Colon (tissue), 2 donors: ENCODE results near the gene MED9.
"Not testable (repeated sequence)": the region's sequence is repeated elsewhere in the genome, so short reads cannot be mapped to it uniquely, and the experiment has no call there.

ENCODE experiments used
- FAIRE-seq: peaks from 2 replicates; lab custom pipeline; 2012; peaks lifted over from hg19 to GRCh38; lab: Jason Lieb, UNC
- donor health status: control.
- donor health status: control.

MED9 gene

DNA sequence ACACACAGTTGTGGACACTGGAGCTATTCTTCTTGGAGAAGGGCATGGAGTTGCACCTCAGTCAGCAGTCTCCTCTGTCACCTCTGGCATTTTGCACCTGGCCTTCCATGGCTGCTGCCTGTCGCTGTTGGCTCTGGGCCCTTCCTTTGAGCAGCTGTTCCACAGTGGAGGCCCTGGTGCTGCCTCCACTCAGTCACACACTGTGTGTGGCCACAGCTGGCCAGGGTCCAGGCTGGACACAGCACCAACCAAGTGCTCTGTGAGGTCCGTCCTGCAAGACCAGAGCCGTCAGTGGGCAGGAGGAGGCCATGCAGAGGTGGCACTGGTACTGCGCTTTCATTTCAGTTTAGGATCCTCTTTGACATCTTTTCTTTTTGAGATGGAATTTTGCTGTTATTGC is 21.6 kb upstream of the MED9 start:
- FAIRE-seq, result no peak

DNA sequence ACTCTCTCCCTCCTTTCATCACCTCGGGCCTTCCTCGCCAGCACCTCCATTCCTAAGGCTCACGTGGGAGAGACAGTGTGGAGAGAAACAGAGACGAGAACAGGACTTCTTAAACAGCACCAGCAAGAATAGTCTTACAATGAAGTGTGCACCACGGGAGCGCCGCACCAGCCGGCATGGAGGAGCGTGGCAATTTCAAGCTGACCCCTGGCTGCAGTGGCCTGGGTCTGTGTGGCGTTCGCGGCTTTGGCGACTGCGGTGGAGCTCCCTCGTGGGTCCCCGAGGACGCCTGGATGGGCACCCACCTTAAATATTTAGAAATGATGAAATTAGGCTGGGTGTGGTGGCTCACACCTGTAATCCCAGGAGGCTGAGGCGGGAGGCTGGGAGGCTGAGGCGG is 20.5 kb upstream of the MED9 start:
- FAIRE-seq, result no peak

DNA sequence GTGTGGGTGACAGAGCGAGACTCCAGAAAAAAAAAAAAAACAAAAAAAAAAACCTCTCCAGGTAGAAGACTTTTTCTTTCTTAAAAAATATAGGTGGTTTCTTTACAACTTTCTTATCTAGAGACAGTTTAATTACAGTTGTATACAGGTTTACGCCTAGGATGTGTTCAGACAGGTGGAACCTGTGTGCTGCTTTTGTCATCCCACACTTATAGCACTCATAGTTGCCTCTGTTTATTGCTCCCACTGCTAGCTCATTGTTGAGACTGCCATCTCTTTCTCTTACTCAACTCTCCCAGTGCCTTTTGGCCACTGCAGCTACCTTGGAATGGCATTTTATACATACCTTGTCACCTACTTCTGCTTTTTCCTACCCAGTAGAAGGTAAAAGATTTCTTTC is 19.1 kb upstream of the MED9 start:
- FAIRE-seq, result no peak

DNA sequence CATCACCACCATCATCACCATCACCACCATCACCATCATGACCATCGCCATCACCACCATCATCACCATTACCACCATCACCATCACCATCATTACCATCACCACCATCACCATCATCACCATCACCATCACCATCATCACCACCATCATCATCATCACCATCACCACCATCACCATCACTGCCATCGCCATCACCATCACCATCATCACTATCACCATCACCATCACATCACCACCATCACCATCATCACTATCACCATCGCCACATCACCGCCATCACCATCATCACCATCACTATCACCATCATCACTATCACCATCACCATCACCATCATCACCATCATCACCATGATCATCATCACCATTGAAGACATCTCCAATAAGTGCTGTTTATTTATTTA is 16.8 kb upstream of the MED9 start:
- no peak for FAIRE-seq

DNA sequence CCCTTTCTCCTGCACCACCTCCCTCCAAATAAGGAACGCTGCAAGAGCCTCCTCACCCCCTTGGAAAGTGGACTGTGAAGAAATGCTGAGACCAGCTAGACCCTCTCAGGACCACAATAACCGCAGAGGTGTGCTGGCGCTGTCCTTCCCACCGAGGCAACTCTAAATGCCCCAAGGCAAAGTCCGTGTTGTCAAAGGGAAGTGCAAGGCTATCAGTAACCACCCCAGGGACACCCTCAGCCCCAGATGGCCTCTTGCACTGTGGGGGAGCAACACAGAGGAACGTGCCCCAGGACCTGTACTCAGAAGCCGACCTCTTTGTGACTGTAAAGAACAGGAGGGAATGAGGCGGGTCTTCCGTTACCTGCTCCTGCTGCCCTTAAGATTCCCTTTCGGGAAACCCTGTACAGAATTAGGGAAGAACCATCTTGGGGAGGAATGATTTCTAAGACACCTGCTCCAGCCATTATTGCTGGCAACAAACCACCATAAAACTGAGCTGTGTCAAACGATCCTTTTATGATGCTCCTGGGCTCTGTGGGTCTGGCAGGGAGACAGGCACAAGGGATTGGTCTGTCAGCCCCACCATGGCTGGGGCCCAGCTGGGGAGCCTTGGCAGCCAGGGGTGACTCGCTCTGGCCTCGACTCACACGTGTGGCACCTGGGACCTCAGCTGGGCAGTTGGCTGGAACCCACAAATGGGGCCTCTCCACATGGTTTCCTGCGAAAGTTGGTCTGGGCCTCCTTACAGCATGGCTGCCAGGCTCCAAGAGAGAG is 14.6 kb upstream of the MED9 start:
- FAIRE-seq, result no peak

DNA sequence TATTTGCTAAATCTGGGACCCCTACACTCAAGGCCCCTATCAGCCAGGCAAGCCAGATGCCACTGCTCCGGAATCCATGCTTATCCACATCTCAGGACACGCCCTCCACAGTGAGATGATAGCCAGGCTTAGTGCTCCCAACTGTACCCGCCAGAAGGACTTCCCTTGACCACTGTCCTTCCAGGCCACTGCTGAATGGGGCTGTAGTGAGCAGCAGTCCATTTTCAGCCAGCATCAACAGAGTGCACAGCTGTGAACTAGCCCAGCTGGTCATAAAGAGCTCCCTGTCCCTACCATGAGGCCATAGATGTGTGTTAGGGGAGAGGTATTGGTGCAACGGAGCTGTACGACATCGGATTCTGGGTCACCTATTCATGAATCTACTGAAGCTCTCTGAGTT is 13.0 kb upstream of the MED9 start:
- no peak for FAIRE-seq

DNA sequence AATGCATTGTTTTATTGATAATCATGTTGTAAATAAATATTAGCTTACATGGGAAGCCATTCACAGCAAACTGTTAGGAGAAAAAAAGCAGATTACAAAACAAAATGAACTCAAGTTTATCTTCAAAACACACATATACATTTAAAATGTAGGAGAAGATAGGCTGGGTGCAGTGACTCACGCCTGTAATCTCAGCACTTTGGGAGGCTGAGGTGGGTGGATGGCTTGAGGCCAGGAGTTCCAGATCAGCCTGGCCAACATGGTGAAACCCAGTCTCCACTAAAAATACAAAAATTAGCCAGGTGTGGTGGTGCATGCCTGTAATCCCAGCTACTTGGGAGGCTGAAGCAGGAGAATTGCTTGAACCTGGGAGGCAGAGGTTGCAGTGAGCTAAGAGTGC is 10.9 kb upstream of the MED9 start:
- FAIRE-seq, result not testable (repeated sequence)

DNA sequence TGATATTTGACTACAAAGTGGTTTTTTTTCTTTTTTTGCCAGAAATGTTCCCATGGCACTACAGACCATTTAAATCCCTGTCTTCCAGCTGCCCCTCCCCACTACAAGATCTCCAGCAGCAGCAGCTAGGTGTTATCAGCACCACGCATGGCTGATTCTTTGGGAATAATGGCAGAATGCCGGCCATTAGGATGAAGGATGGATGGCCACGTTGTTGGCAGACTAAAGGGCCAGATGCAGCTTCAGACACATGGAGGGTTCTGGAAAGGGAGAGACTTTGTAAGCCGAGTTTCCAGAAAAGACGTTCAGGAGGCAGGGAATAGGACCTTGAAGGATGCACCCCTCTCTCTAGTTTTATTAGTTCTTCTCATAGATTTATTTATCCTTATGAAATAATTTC is 10.3 kb upstream of the MED9 start:
- FAIRE-seq, result no peak

DNA sequence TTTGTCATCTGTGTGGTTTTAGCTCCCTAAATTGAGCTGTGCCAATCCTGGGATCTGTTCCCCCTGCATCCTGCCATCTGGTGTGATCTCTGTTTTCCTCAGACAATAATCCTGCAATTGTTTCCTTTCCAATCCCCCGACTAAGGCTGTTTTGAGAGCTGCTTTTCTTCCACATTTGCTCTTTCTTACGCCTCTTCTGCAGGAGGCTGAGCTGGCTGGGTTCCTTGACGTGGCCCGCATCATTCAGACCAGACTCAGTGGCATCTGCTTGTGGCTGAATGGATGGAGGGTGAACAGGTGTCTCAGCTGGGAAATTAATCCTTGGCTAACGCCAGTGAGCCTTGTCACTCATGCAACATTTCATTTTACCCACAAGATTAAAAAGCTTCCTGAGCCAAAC is 9.8 kb upstream of the MED9 start:
- no peak for FAIRE-seq

DNA sequence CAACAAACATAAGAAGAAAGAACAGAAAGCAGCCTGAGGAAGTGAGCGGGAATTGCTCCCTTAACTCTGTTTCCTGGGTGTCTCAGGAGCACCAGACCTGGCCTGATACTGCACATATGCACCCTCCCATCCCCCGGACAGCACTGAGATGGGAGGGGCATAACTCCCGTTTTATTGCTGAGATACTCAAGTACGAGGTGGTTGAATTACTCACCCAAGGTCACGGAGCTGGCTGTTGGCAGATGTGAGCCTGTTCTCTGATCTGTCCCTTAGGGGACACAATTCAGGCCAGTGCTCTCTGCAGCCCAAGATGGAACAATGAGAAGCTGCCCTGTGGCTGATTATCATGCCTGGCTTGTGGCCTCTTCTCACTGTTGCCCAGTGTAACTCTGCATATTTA is 9.1 kb upstream of the MED9 start:
- FAIRE-seq, result no peak

DNA sequence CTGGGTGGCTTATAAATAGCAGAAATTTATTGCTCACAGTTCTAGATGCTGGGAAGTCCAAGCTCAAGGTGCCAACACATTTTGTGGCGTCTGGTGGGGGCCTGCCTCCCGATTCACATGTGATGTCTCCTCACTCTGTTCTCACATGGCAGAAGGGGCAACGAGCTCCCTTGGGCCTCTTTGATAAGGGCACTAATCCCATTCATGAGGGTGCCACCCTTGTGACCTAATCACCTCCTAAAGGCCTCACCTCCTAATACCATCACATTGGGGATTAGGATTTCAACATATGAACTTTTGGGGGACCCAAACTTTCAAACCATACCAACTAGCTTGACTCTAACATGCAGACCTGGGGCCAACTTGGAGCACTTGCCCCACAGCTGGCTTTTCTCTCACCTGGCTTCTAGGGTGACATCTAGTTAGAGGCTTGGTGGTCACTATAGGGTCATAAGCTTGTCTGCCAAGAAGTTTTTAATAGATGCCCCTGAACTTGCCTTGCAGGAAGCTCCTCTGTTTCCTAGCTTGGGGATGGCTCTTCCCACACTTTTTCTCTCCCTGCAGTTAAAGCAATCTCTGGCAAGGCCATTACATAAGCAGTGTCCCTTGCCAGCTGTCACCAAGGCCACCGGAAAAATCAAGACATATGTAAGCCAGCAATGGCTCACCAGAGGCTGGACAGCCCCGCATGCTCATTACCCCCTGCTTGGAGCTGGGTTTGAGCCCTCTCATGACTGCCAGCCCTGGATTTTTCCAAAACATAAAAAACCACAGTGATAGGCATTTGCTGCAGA is 8.4 kb upstream of the MED9 start:
- no peak for FAIRE-seq

DNA sequence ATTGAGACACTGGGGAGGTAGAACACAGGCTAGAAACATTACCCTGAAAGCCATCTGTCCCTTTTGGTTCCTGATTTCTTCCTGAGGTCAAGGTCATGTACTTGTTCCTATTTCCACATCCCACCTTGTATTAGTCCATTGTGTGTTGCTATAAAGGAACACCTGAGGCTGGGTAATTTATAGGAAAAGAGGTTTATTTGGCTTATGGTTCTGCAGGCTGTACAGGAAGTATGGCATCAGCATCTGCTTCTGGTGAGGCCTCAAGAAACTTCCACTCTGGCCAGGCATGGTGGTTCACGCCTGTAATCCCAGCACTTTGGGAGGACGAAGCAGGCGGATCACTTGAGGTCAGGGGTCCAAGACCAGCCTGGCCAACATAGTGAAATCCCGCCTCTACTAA is 7.4 kb upstream of the MED9 start:
- no peak for FAIRE-seq

DNA sequence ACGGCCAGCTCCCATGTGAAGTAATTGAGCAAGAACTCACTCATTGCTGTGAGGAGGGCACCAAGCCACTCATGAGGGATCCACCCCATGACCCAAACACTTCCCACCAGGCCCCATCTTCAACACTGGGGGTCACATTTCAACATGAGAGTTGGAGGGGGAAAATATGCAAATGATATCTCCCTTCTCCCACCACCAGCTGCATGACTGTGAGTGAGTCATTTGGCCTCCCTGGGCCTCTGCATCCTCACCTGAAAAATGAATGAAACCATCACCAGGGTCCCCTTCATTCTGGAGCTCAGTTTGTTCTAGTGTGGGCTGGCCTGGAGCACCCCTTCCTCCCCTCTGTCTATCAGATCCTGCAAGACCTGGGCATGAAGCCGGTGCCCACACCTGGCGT is 6.8 kb upstream of the MED9 start:
- FAIRE-seq, result no peak

DNA sequence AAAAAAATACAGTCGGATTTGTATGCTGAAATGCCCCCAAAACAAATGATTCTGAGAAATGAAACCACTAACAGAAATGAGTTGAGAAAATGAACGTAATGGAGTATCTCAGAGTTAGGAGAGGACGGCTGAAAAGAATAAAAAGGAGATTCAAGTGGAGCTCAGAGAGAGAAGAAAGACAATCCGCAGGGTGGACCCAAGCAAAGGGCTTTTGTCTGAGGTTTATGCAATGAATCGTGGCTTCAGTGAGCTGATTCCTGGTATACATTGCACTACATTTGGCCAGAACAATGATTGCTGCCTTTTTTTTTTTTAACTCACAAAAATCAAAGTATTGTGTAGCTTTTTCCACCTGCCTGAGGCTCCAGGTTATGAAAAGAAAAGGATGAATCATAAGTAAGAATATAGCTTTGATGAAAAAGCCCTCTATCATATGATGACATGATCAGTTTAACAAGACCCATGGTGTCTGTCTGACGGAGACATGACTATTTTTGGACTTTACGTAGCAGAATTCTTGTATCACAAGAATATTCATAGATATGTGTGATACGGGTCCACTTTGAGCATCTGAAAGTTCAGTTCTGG is 4.4 kb upstream of the MED9 start:
- no peak for FAIRE-seq

DNA sequence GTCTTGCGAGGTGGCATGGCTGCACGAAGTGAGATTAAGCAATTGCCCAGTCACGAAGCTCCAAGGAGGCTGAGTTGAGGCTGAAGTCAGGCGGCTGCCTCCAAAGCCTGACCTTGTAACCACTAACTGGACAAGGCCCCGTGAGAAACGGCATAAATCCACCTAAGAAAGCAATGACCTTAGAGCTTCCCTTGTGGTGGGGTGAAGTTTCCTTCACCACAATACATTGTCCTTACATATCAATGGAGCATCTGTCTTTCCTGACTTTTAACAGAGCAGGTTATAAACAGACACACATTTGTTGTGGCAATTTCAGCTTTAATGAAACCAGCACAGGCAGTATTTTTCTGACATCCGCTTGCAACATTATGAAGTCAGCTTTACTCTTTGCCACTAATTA is 2.5 kb upstream of the MED9 start:
- no peak for FAIRE-seq

DNA sequence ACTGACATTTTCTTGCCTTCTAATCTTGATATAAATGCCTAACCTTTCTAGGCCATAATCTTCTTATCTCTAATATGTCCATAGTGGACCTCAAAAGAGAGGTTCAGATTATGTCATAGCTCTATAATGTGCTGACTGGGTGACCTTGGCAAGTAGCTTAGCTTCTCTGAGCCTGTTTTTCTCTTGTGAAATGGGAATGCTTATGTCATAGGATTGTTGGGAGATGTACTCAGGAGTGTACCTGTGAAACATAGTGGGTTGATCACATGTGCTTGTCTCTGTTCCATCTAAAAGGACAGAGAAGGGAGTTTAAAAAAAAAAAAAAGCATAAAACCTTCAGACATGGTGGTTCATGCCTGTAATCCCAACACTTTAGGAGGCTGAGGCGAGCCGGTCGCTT is 2.4 kb downstream of the MED9 start:
- FAIRE-seq, result no peak

DNA sequence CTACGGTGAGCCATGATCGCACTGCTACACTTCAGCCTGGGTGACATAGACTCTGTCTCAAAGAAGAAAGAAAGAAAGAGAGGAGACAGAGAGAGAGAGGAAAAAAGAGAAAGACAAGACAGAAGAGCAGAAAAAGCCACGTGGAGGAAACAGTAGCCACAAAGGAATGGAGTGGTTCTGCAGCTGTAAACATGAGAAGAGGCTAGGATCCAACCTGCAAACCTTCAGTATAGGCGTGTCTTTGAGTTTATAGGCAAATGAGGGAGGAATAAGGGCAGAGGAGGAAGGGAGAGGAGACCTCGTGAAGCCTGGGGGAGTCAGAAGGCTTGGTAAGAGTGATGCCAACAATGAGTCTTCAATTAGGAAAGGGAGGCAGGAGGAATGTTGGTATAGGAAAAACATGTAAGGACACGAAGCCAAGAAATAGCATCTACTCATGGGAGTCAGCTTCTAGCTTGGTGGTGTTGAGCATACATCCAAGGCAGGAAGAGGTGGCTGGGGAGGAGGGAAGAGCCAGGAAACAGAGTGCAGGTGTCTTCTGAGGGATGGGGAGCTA is 3.9 kb downstream of the MED9 start:
- FAIRE-seq, result no peak

DNA sequence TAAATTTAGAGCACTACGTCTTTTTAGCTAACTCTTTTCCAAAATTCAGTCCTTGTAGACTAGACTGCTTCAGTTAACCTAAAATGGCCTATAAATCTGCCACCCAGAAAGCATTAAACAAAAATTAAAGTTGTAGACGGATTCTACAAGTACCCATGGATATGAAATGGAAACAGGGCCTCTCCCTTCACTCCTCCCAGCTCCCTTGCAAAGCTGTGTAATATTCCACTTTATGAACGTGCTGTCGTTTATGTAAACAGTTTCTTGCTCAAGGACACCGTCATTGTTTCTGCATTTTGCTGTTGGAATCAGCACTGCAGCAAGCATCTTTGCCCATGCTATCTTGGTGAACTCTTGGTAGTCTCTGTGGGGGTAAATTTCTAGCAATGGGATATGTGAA is 5.1 kb downstream of the MED9 start:
- no peak for FAIRE-seq

DNA sequence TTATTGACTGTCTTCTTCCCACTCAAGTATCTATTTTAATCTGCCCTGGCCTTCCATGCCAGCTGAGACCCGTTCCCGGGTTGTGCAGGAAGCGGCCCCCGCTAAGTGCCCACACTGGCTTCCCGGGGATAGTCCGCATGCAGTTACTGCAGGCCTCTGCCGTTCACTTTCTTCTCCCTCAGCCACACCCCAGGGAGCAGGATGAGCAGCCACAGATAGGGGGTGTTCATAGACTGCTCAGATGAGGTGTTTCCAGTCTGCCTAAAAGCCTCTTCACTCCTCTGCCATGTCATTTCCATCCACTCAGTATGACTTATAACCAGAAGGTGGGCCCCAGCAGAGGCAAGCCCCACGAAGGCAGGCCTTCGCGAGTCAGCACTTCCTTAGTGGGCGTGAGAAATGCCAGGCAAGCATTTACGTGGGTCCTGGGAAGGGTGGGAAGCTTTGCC is 7.7 kb downstream of the MED9 start:
- FAIRE-seq, result no peak

DNA sequence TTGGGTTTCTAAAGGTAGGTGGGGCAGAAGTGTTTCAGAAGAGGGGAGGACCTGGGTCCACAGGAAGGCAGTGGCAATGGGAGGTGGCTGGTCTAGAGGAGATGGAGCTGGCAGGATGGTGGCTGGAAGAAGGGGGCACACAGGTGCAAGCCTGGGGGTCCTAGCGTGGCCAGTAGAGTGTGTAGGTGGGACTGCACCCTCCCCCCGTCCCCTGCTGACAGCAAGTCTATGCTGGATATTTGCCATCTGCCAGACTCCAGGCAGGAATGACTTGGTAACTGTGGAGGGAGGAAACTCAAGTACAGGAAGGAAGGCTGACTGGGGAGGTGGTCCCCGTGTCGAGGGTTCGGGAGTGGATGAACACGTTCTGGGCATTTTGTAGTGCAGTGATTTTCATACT is 8.6 kb downstream of the MED9 start:
- no peak for FAIRE-seq

DNA sequence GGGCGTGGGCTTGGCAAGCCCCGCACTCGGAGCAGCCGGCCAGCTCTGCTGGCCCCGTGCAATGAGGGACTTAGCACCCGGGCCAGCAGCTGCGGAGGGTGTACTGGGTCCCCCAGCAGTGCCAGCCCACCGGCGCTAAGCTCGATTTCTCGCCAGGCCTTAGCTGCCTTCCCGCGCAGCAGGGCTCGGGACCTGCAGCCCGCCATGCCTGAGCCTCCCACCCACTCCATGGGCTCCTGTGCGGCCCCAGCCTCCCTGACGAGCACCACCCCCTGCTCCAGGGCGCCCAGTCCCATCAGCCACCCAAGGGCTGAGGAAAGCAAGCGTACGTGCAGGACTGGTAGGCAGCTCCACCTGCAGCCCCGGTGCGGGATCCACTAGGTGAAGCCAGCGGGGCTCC is 9.6 kb downstream of the MED9 start:
- not testable (repeated sequence) for FAIRE-seq

DNA sequence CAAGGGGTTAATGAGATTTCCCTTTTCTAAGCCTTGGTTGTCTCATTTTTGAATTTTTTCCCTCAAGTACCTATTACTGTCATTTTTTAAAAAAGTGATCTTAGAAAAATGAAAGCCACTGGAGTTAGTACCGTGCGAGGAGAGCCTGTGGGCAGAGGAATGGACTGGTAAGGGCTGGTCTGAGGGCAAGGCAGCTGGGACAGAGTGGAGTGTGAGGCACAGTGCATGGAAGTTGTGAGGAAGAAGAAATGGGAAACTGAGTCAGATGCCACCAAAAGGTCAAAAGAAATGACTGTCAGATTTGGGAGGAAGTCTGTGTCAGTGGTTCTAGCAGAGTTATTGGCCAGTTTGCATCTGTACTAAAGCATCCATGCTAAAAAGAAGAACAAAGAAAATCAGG is 11.2 kb downstream of the MED9 start:
- no peak for FAIRE-seq

DNA sequence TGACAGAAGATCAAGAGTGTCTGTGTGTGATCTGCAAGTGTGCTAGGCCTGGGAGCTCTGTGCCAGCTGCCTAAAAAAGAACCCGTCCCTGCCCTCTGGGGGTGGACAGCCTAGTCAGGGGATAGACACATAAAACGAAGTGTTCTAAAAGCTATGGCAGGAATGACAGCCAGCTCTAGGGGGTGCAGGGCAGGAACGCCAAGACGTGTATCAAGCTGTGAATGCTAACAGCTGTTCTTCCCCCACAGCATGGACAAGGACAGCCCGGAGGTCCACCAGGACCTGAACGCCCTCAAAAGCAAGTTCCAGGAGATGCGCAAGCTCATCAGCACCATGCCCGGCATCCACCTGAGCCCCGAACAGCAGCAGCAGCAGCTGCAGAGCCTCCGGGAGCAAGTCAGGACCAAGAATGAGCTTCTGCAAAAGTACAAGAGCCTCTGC is 14.3 kb downstream of the MED9 start:
- no peak for FAIRE-seq
